OCI-LY1 (cell line): ENCODE results near the gene RNF169.

Experiments
- EZH2 ChIP-seq: fragments of 200-600 bp; sonication (generic), shearing (Covaris generic); IDR thresholded peaks from 2 replicates; pipeline ENCODE4 v1.8.0; 2017; ENCODE audit warnings: borderline replicate concordance, mixed run types, mild to moderate bottlenecking, antibody characterized with exemption, low read length, moderate library complexity, mixed read lengths
- TF ChIP-seq, protein P1 (sequence below): fragments of 200-600 bp; sonication (generic), shearing (Covaris generic); IDR thresholded peaks from 2 replicates; pipeline ENCODE4 v1.5.1; 2017; ENCODE audit warnings: mild to moderate bottlenecking, antibody characterized with exemption, low read length, moderate library complexity, mixed read lengths

- TF ChIP-seq, protein P1, sequence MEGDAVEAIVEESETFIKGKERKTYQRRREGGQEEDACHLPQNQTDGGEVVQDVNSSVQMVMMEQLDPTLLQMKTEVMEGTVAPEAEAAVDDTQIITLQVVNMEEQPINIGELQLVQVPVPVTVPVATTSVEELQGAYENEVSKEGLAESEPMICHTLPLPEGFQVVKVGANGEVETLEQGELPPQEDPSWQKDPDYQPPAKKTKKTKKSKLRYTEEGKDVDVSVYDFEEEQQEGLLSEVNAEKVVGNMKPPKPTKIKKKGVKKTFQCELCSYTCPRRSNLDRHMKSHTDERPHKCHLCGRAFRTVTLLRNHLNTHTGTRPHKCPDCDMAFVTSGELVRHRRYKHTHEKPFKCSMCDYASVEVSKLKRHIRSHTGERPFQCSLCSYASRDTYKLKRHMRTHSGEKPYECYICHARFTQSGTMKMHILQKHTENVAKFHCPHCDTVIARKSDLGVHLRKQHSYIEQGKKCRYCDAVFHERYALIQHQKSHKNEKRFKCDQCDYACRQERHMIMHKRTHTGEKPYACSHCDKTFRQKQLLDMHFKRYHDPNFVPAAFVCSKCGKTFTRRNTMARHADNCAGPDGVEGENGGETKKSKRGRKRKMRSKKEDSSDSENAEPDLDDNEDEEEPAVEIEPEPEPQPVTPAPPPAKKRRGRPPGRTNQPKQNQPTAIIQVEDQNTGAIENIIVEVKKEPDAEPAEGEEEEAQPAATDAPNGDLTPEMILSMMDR = peak; percentile 56; the same call in 1 of the 2 replicates
- TF ChIP-seq EZH2 = no peak
Measured at GRCh38 chr11:74701351-74701750, 47.3 kb upstream of the RNF169 start.
